ENCODE results near the gene NPAS3.

NPAS3 gene

GRCh38 chr14:33800735-33801163, 862.1 kb downstream of the NPAS3 start:
- H3F3A ChIP-seq (ENCODE audit: low read depth), result no peaks in the 10 kb centered on the region
- H3K4me1 ChIP-seq (ENCODE audit: insufficient read depth, low read length, poor library complexity, severe bottlenecking), result no peaks in the 10 kb centered on the region
- H4K20me1 ChIP-seq (ENCODE audit: insufficient read depth, low read length, poor library complexity, severe bottlenecking), result no peaks in the 10 kb centered on the region
- TF ChIP-seq, protein P1, sequence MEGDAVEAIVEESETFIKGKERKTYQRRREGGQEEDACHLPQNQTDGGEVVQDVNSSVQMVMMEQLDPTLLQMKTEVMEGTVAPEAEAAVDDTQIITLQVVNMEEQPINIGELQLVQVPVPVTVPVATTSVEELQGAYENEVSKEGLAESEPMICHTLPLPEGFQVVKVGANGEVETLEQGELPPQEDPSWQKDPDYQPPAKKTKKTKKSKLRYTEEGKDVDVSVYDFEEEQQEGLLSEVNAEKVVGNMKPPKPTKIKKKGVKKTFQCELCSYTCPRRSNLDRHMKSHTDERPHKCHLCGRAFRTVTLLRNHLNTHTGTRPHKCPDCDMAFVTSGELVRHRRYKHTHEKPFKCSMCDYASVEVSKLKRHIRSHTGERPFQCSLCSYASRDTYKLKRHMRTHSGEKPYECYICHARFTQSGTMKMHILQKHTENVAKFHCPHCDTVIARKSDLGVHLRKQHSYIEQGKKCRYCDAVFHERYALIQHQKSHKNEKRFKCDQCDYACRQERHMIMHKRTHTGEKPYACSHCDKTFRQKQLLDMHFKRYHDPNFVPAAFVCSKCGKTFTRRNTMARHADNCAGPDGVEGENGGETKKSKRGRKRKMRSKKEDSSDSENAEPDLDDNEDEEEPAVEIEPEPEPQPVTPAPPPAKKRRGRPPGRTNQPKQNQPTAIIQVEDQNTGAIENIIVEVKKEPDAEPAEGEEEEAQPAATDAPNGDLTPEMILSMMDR (conservative IDR thresholded peaks at IDR 0.05; ENCODE audit: low read length), result no peak
- no peak for TF ChIP-seq EZH2phosphoT487 (IDR thresholded peaks at IDR 0.05; ENCODE audit: borderline replicate concordance)
- no peaks in the 10 kb centered on the region for H3K9me2 ChIP-seq (replicated peaks; ENCODE audit: low read depth, low read length)
- H3K4me2 ChIP-seq (ENCODE audit: low read depth, low read length, poor library complexity, severe bottlenecking), result no peak overlapping the region
- no peaks in the 10 kb centered on the region for H3K9me3 ChIP-seq (ENCODE audit: insufficient read depth, low read depth, low read length)
- no peak overlapping the region for H3K9ac ChIP-seq (ENCODE audit: low read depth, low read length, poor library complexity, severe bottlenecking)
- H3K4me3 ChIP-seq (ENCODE audit: low read length, poor library complexity, severe bottlenecking), result no peak overlapping the region
- no peaks in the 10 kb centered on the region for H3K27me3 ChIP-seq (ENCODE audit: insufficient read depth, low read length, poor library complexity, severe bottlenecking)
- no peaks in the 10 kb centered on the region for H3K79me2 ChIP-seq (ENCODE audit: insufficient read depth, low read length)
- H3K36me3 ChIP-seq (ENCODE audit: insufficient read depth, low read length), result no peaks in the 10 kb centered on the region
- H2AFZ ChIP-seq (ENCODE audit: low read length), result no peak overlapping the region

- Histone ChIP-seq H3K4me3 (ENCODE audit: low read length, poor library complexity, severe bottlenecking) (no peak overlapping the region), H3K9me2 (replicated peaks; ENCODE audit: low read depth, low read length) (no peaks in the 10 kb centered on the region), H3K79me2 (ENCODE audit: insufficient read depth, low read length) (no peaks in the 10 kb centered on the region), H3K36me3 (ENCODE audit: insufficient read depth, low read length) (no peaks in the 10 kb centered on the region), H3K4me2 (ENCODE audit: low read depth, low read length, poor library complexity, severe bottlenecking) (no peak overlapping the region), H4K20me1 (ENCODE audit: insufficient read depth, low read length, poor library complexity, severe bottlenecking) (no peaks in the 10 kb centered on the region), H3K4me1 (ENCODE audit: insufficient read depth, low read length, poor library complexity, severe bottlenecking) (no peaks in the 10 kb centered on the region), H3K9me3 (ENCODE audit: insufficient read depth, low read depth, low read length) (no peaks in the 10 kb centered on the region), H3K27me3 (ENCODE audit: insufficient read depth, low read length, poor library complexity, severe bottlenecking) (no peaks in the 10 kb centered on the region), H2AFZ (ENCODE audit: low read length) (no peak overlapping the region), H3K9ac (ENCODE audit: low read depth, low read length, poor library complexity, severe bottlenecking) (no peak overlapping the region), H3F3A (ENCODE audit: low read depth) (no peaks in the 10 kb centered on the region)
- TF ChIP-seq, protein P1 (conservative IDR thresholded peaks at IDR 0.05; ENCODE audit: low read length), result no peak
- TF ChIP-seq EZH2phosphoT487 (IDR thresholded peaks at IDR 0.05; ENCODE audit: borderline replicate concordance), result no peak
Observed at GRCh38 chr14:33802737-33803136, 864.1 kb downstream of the NPAS3 start.

- Histone ChIP-seq H4K20me1 (ENCODE audit: insufficient read depth, low read length, poor library complexity, severe bottlenecking) (no peaks in the 10 kb centered on the region), H2AFZ (ENCODE audit: low read length) (no peak overlapping the region), H3K36me3 (ENCODE audit: insufficient read depth, low read length) (no peaks in the 10 kb centered on the region), H3F3A (ENCODE audit: low read depth) (no peaks in the 10 kb centered on the region), H3K9me3 (ENCODE audit: insufficient read depth, low read depth, low read length) (no peaks in the 10 kb centered on the region), H3K4me1 (ENCODE audit: insufficient read depth, low read length, poor library complexity, severe bottlenecking) (no peaks in the 10 kb centered on the region), H3K9ac (ENCODE audit: low read depth, low read length, poor library complexity, severe bottlenecking) (no peak overlapping the region), H3K4me2 (ENCODE audit: low read depth, low read length, poor library complexity, severe bottlenecking) (no peak overlapping the region), H3K9me2 (replicated peaks; ENCODE audit: low read depth, low read length) (no peaks in the 10 kb centered on the region), H3K27me3 (ENCODE audit: insufficient read depth, low read length, poor library complexity, severe bottlenecking) (no peaks in the 10 kb centered on the region), H3K79me2 (ENCODE audit: insufficient read depth, low read length) (no peaks in the 10 kb centered on the region), H3K4me3 (ENCODE audit: low read length, poor library complexity, severe bottlenecking) (no peak overlapping the region)
- no peak for TF ChIP-seq EZH2phosphoT487 (IDR thresholded peaks at IDR 0.05; ENCODE audit: borderline replicate concordance)
- TF ChIP-seq, protein P1 (conservative IDR thresholded peaks at IDR 0.05; ENCODE audit: low read length), result no peak
Observed at GRCh38 chr14:33805593-33805992, 866.9 kb downstream of the NPAS3 start.

Data from Loucy (cell line).